ENCODE data around the gene MTG2.

The MTG2 gene

GRCh38 chr20:62222972-62223371 is 40.1 kb downstream of the MTG2 start:
- DNase-seq, result no peak

DNA sequence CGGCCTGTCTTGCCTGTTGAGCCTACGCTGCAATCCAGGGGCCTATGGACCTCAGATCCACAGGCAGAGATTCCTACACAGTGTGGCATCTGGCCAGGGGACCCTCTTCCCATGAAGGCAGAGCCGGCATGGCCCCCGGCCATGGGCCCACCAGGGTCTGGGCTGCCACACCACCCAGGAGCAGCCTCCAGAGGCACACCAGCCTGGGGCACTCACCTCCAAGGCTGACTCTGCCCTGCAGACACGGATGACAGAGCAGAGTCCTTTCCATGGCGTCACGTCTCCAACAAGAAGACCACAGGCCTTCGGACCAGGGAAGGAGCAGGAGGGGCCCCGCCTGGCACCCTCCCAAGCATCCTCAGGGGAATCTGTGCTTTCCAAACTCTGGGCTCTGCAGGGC is 40.7 kb downstream of the MTG2 start:
- DNase-seq, result no peak

DNA sequence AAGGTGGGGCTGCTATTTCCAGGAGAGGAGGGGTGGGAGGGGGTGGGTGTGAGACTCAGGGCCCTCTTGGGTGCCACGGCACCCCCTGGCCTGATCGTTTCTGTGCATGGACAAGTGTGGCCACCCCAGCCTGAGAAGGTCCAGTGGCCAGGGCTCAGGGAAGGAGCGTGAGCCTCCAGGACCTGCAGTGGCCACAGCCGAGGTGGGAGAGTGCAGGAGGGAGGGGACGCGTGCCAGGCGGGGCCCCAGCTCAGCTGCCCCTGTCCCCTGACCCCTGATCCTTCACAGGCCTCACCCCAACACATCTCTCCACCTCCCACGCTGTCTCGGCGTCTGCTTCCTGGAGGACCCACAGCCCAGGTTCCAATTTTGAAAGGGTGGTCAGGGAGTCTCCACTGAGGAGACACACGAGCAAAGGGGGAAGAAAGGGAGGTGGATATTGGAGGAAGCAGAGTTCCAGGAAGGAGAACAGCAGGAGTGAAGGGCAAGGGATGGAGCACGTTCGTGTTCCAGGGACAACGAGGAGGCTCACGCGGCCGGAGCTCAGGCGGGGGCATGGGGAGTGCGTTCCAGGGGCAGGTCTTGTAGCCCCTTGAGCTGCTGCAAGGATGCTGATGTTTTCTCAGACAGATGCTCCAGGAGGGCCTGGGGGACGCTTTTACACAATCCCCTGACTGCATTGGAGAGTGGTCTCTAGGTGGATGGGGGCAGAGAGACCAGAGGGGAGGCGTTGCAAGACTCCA is 41.5 kb downstream of the MTG2 start:
- DNase-seq, result no peak

DNA sequence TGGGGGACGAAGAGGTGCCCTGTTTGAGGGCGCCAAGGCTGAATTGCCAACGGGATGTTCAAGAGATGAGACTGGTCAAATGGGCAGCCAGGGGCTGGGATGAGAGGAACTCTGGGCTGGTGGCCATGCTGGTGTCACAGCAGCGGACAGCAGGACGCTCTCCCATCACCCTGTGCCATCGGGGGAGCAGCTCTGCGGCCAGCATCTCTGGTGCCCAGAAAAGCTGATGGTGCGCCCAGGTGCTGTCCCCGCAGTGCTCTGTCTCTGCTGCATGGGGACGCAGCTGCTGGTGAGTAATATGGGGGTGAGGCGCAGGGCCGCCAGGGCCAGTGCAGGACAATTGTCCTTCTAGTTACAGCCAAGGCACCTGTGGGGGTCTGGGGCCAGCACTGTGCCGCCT is 42.2 kb downstream of the MTG2 start:
- no peak for DNase-seq

DNA sequence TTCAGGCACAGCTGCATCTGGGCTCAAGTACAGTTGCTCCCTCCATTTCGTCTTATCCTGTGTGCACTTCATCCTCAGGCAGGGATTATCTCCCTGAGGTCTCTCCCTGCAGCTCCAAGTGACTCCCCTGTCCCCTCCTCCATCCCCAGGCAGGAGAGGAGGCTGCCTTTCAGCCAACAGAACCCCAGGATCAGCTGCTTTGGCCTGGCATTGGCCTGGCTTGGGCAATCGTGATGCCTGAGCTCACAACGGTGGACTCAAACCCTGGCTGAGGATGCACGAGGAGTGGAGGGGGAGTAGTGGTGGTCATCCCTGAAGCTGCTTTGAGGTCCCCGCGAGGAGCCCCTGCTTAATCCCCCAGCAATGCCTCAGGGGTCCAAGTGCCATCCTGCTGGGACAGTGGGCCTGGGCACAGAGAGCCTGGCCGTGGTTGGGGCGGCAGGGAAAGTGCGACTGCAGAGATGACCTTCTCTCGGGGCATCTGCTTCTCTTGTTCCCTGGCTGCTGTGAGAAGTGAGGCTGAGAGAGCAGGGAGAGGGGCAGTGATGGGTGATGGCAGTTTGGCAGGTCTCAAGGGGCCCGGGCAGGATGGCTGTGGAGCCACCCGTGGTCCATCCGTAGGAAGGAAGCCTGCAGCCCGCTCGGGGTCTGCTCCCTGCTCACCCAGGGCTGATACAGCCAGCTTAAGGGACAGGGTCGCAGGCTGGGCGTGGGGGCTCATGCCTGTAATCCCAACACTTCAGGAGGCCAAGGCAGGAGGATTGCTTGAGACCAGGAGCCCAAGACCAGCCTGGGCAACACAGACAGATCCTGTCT is 43.2 kb downstream of the MTG2 start:
- no peak for DNase-seq

DNA sequence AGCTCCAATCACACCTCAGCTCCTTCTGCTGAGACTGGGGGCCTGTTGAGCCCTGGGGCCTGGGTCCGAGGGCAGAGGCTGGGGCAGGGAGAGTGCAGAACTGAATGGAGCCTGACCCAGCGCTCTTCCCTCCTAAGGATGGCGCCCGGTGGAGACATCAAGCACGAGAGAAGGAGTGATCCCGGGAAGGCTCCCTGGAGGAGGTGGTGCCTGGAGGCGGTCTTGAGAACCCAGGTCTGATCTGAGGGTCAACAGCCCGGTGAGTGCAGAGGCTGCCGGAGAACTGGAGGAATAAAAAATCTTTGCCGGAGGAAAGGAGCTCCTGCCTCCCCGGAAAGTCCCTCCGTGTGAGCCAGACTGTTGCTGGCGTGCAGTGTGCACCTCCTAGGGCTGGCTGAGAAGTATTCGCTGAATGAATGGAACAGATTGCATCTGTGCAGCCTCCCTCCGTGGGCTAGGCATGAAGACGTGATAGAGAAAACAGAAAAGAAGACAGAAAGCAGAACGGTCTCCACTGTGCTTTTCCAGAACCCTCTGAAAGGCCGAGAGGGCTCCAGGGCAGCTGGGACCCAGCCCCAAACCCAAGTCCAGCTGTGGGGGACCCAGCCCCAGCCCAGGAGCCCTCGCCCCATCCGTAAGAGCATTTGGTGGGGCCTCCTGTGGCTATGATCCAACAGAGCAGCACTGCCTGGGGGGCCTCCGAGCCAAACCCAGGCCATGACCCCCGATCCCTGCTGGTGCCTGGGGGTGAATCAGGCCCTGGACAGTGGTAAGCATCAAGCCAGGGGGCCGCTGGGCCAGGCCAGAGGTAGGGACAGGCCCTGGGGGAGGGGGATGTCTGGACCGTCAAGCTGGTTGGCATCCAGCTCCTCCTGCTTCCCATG is 44.1 kb downstream of the MTG2 start:
- DNase-seq, result no peak

DNA sequence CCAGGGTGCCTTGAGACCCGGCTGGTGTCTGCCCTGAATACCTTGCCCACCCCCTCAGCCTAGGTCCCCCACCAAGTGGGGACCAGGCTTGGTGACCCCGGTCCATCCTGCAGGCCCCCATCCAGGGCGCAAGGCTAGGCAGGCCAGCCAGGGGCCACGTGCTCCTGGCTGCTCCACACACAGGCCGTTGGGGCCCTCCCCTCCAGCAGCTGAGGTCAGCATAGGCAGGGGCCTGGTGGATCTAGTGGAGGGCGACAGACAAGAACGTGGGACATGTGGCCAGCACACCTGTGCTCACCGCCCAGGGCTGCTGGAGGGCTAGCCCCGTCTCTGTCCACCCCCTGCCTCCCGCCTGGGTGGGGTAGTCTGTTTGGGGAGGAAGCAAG is 44.8 kb downstream of the MTG2 start:
- no peak for DNase-seq

DNA sequence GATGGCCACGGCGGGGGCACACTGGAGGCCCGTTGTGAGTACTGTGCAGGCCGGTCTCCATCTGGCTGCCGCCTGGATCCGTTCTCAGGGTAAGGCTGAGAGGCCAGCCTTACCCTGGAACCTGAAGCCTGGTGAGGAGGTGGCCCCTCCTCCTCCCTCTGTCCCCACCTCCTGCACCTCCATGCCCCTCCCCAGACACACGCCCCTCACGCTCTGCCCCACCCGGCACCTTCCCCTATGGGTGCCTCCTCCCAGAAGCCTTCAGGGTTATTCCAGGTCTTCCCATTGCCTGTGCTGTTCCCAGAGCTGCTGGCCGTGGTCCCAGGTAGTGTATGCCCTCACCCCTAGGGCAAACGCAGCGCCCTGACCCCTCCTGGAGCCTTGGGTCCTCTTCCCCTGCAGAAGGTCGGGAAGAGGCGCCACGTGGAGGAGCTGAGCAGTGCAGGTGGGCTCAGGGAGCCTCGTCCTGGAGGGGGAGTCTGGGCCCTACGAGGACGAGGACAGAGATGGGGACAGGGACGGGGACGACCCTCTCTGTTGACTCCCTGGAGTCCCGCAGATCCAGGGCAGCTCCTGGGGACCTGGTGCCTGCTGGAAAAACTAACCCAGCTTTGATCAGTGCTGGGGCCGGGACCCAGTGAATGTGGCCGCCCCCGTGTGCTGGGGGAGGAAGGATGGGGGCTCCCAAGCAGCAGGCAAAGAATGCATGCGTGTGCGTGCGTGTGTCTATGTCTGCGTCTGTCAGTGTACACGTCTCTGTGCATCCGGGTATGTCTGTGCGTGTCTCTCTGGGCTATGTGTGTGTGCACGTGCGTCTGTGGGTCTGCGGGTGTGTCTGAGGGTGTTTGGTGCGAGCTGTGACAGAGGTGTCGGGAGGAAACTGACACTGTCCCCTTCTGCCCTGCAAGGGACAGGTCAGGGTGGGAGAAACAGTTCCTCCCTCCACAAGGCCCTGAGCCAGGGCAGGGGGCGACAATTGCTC is 45.4 kb downstream of the MTG2 start:
- DNase-seq, result no peak

DNA sequence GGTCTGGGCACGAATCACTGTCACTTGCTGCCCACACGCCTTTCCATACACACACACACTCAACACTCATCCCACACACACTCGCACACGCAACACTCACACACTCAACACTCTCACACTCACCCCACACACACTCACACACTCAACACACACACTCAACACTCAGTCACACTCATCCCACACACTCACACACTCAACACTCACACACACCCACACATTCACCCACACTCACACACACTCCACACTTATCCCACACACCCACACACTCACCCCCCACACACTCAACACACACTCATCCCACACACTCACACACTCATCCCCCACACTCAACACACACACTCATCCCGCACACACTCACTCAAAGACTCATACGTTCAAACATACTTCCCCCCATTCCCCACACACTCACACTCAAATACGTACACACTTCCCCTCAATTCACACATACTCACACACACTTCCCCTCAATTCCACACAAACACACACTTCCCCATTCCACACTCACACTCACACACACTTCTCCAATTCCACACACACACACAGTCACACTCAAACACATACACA is 46.2 kb downstream of the MTG2 start:
- no peak for DNase-seq

DNA sequence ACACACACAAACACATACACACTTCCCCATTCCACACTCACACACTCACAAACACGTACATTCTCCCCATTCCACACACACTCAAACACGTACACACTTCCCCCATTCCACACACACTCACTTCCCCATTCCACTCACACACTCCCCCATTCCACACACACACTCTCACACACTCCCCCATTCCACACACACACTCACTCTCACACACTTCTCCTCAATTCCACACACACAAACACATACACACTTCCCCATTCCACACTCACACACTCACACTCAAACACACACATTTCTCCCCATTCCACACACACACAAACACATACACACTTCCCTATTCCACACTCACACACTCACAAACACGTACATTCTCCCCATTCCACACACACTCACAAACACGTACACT is 46.8 kb downstream of the MTG2 start:
- DNase-seq, result no peak

DNA sequence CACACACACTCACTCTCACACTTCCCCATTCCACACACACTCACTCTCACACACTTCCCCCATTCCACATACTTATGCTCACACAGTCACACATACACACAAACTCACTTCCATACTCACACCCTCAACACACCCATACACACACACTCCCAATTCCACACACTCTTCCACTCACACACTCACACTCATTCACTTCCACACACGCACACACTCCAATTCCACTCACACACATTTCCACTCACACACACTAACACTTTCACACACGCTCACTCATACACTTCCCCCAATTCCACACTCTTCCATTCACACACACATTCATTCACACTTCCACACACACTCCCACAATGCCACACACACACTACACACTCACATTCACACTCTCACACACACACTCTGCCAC is 47.4 kb downstream of the MTG2 start:
- DNase-seq, result no peak

DNA sequence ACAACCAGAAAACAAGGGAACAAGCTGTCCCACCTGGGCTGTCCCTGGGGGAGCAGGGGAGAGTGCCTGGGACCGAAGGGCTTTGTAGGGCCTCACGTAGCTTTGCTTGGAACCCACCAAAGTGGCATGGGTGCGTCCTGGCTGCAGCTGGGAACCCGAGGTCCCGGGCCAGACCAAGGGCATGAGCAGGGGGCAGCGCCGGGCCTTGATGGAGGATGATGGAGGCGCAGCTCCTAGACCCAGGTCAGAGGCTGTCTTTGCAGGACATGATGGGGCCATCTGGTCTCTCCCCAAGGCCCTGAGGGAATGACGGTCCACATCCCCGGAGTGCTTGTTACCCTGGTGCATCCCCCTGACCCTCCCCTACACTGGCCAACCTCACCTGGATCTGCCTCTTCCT is 47.9 kb downstream of the MTG2 start:
- no peak for DNase-seq

DNA sequence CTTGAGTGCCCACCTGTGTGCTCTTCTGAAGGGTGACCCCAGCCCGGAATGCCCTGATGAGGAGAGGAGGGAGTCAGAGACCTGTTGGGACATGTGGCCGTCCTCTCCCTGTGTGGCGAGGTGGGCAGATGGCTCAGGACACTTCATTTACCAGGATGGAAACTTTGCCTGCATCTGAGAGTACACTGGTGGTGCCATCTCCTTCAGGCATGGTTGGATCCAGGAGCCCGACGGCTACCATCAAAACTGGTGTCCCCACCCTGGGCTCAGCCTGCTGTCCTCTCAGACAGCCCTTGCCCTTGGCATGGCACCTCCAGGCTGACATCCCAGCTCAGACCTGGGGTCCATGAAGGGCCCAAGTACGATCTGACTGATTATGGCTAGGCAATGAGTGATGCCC is 48.5 kb downstream of the MTG2 start:
- DNase-seq, result no peak

DNA sequence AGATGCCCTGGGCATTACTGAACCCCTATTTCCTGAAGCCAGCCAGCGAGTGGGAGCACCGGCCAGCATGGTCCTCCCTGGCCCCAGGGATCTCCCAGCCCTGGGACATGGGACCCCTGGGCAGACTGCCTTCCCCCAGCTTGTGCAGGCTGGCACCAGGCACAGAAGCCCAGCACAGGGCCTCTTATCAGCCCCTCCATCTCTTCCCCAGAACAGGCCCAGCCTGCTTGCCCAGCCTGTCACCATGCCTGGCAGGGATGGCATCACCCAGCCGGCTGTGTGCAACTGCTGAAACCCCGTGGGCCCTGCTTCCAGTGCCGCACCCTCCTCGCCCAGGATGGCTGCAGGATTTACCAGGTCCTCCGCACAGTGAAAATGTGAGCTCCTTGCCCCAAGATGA is 49.4 kb downstream of the MTG2 start:
- DNase-seq, result no peak

DNA sequence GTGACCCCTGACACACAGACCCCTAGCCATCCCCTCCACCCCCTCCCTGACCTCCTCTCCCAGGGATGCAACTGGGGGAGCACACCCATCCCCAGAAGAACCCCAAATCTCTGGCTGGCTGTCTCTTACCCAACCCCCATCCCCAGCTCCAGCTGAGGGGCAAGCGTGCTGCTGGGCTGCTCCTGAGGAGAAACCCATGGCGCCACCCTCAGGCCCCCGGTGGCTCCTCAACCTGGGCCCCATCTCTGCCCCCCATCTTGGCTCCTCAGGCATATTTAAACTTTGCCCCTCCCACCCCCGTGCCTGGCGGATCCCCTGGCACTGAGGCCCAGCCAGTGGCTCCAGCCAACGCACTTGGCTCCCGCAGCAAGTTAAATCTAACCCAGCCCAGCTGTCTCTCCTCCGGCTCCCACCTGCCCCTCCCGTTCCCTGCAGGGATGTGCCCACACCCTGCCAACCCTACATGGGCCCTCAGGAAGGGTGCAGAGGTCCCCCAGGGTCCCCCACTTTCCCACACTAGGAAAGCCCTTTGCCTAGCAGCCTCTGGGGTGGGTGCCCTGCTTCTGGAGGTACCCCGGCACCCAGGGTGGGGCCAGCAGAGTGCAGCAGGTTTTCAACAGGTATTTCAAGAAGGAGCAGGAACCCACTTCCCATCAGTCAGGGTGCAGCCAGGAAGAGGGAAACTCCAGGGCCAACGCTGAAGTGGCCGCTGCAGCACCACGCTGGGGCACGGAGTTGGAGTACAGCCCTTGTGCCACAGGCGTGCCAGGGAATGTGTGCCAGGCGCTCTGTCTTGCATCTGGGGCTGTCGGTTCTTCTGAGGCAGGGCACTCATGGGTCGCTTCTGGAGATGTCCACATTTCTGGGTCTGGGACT is 50.2 kb downstream of the MTG2 start:
- no peak for DNase-seq

GRCh38 chr20:62233684-62234083 is 50.9 kb downstream of the MTG2 start:
- no peak for DNase-seq

- DNase-seq, result no peak
These were observed 51.5 kb downstream of the MTG2 start for GRCh38 chr20:62234339-62234738.

GRCh38 chr20:62235001-62235776 is 52.4 kb downstream of the MTG2 start:
- DNase-seq, result no peak

DNA sequence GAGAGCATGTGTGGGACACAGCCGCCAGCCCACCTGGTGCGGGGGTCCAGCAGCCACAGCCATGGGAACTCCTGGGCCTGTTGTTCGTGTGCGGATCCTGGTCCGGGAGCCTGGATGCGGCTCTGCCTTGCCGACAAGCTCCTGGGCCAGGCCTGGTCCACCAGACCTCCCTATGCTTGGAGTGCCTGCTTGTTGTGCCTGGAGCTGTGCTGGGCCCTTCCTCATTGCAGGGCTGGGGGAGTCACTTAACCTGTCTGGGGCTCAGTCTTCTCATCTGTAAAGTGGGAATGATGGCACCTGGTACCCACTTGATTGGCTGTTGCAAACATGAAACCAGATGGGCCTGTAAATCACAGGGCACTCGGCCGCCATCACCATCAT is 52.9 kb downstream of the MTG2 start:
- DNase-seq, result no peak

- no peak for DNase-seq
These were observed 53.4 kb downstream of the MTG2 start for GRCh38 chr20:62236200-62236599.

Data from activated CD4-positive, CD25-positive, alpha-beta regulatory T cell treated with anti-CD3 and anti-CD28 coated beads, Interleukin-2, amount 50 U/mL, for 72 hours (primary cell).